HL-60 (cell line): ENCODE results near the gene SVIP.

Experiments
- DNase-seq, 2 experiments: peaks; one replicate each; pipeline ENCODE4 v3.0.0-alpha.2; 2010 to 2020; ENCODE audit warnings: low read depth in 1 of 2, low spot score in 1 of 2
- H3K27ac ChIP-seq: fragments of 250-450 bp; sonication (Bioruptor Pico); replicated peaks from 2 replicates; pipeline ENCODE4 v1.5.1; 2020; ENCODE audit warnings: mild to moderate bottlenecking, moderate library complexity
- H3K27me3 ChIP-seq: fragments of 250-450 bp; sonication (Bioruptor Pico); 2 replicates; pipeline ENCODE4 v1.5.1; 2021; ENCODE audit warnings: mild to moderate bottlenecking, moderate library complexity; ENCODE audit not compliant: insufficient read depth, poor library complexity, severe bottlenecking
- H3K4me3 ChIP-seq: replicated peaks from 2 replicates; pipeline ENCODE4 v1.5.1; 2011; ENCODE audit warnings: mild to moderate bottlenecking, control low read depth, low read length; ENCODE audit not compliant: insufficient read depth
- GABPA ChIP-seq: IDR thresholded peaks from 2 replicates; pipeline ENCODE4 v1.6.1; 2012; ENCODE audit warnings: low read depth
- POLR2AphosphoS5 ChIP-seq: IDR thresholded peaks from 2 replicates; pipeline ENCODE4 v1.6.1; 2012; ENCODE audit warnings: low read depth
- REST ChIP-seq: IDR thresholded peaks from 2 replicates; pipeline ENCODE4 v1.6.1; 2012; ENCODE audit warnings: low read depth; ENCODE audit not compliant: insufficient replicate concordance
- SPI1 ChIP-seq: IDR thresholded peaks from 2 replicates; pipeline ENCODE4 v1.6.1; 2012; ENCODE audit warnings: low read depth, mild to moderate bottlenecking, borderline replicate concordance
- TF ChIP-seq, protein P1 (sequence below): IDR thresholded peaks from one replicate; pipeline ENCODE4 v1.5.1; 2011; ENCODE audit warnings: low read length, control low read depth, inconsistent platforms; ENCODE audit not compliant: insufficient read depth

The SVIP gene

DNA sequence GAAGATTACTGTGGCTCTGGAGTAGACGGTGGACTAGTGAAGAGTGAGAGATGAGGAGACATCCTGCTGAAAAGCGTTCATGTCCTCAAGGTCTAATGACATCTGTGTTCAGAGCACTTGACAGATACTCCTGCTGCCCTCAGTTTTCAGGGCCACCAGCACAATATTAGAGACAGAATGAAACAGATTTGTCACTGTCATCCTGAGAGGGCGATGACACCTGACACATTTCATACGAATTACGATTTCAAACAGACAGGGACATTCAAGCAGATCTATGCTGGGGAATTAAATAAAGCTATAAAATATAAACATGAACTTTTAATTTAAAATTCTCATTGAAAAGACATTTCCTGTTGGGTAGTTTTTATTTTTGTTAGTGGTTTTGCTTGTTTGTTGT is 29.1 kb downstream of the SVIP start:
- no peaks in the 10 kb centered on the region for H3K27me3 ChIP-seq
- DNase-seq: no peak
- H3K4me3 ChIP-seq: no peak overlapping the region
- TF ChIP-seq, protein P1, sequence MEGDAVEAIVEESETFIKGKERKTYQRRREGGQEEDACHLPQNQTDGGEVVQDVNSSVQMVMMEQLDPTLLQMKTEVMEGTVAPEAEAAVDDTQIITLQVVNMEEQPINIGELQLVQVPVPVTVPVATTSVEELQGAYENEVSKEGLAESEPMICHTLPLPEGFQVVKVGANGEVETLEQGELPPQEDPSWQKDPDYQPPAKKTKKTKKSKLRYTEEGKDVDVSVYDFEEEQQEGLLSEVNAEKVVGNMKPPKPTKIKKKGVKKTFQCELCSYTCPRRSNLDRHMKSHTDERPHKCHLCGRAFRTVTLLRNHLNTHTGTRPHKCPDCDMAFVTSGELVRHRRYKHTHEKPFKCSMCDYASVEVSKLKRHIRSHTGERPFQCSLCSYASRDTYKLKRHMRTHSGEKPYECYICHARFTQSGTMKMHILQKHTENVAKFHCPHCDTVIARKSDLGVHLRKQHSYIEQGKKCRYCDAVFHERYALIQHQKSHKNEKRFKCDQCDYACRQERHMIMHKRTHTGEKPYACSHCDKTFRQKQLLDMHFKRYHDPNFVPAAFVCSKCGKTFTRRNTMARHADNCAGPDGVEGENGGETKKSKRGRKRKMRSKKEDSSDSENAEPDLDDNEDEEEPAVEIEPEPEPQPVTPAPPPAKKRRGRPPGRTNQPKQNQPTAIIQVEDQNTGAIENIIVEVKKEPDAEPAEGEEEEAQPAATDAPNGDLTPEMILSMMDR: no peak
- TF ChIP-seq GABPA (no peak), SPI1 (no peak), POLR2AphosphoS5 (no peak), REST (no peak)
- no peak overlapping the region for H3K27ac ChIP-seq

DNA sequence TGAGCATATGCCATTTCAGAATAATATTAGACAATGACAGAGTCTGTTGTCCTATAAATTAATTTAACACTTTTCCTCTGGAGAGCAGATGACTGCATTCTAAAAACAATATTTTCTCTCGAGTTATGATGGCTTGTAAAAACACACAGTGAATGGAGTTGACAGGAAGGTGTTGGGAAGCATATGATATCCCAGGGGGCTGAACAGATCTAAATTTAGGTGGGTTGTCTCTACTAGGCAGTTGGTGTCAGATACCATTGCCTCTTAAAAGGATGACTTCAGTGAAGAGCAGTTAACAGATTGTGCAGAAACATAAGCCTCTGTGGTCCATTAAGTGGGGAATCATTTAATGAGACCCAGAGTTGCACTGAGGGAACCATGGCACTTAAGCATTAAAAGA is 30.7 kb downstream of the SVIP start:
- TF ChIP-seq, protein P1: no peak
- TF ChIP-seq GABPA (no peak), REST (no peak), SPI1 (no peak), POLR2AphosphoS5 (no peak)
- no peaks in the 10 kb centered on the region for H3K27me3 ChIP-seq
- no peak overlapping the region for H3K4me3 ChIP-seq
- H3K27ac ChIP-seq: no peak overlapping the region
- no peak for DNase-seq

GRCh38 chr11:22797047-22797446 is 32.6 kb downstream of the SVIP start:
- no peak for DNase-seq
- Histone ChIP-seq H3K27me3 (no peaks in the 10 kb centered on the region), H3K27ac (no peak overlapping the region), H3K4me3 (no peak overlapping the region)
- TF ChIP-seq, protein P1: no peak
- no peak for TF ChIP-seq REST
- TF ChIP-seq POLR2AphosphoS5: no peak
- TF ChIP-seq GABPA: no peak
- no peak for TF ChIP-seq SPI1
